Stimulated activated CD4-positive, alpha-beta T cell treated with anti-CD3 and anti-CD28 coated beads, Interleukin-4, amount 100 ng/mL, for 4 hours (primary cell): ENCODE data around the gene ANKH.
A peak's percentile ranks its signal among the peaks of the same experiment; 100 is the strongest.
"Not testable (repeated sequence)": the region's sequence is repeated elsewhere in the genome, so short reads cannot be mapped to it uniquely, and the experiment has no call there.

Experiments
- DNase-seq, 2 experiments: peaks; one replicate each; pipeline ENCODE4 v3.0.0-alpha.2; 2020

ANKH gene

GRCh38 chr5:14824499-14824898 is 47.1 kb downstream of the ANKH start:
- DNase-seq = no peak

GRCh38 chr5:14821100-14821845 is 50.3 kb downstream of the ANKH start:
- no peak for DNase-seq

DNA sequence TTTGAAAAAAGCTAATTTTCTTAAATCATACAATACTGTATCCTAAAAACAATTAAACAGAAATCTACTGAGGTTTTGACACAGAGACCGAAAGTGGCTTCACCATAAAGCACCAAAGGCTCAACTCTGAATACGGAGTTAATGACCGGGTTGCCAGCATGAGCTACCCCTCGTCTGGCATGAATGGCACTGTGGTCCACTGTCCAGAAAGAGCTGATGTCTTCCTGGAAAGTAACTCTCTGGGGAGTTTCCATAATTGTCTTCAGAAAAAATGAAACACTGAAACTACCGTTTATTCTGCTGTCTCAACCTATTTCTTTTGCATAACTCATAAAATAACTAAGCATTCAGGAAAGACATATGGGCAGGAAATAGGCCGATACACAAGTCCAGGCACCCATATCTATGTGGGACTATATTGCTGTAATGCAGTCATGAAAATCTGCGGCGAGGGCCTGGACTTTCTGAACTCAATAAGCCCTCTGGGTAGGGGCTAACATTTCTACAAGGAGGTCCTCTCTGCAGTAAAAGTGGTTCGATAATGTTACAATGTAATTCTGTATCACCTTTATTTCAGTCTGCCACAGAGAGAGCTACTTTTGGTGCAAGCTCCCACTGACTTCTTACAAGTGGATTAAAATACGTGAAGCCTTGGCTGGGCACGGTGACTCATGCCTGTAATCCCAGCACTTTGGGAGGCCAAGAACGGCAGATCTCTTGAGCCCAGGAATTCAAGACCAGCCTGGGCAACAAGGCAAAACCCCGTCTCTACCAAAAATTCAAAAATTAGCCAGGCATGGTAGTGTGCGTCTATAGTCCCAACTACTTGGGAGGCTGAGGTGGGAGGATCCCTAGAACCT is 52.4 kb downstream of the ANKH start:
- no peak for DNase-seq

DNA sequence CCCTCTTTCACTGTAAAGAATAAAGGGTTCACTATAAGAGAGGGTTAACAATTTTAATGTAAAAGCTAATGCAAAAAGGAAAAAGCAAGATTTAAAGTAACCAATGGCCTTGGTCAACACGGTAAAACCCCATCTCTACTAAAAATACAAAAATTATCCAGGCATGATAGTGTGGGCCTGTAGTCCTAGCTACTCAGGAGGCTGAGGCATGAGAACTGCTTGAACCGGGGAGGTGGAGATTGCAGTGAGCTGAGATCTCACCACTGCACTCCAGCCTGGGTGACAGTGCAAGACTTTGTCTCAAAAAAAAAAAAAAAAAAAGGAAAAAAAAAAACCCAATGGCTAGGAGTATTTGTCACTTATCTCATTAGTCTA is 53.8 kb downstream of the ANKH start:
- not testable (repeated sequence) for DNase-seq

- no peak for DNase-seq
Measured at GRCh38 chr5:14816999-14817761, 54.4 kb downstream of the ANKH start.

DNA sequence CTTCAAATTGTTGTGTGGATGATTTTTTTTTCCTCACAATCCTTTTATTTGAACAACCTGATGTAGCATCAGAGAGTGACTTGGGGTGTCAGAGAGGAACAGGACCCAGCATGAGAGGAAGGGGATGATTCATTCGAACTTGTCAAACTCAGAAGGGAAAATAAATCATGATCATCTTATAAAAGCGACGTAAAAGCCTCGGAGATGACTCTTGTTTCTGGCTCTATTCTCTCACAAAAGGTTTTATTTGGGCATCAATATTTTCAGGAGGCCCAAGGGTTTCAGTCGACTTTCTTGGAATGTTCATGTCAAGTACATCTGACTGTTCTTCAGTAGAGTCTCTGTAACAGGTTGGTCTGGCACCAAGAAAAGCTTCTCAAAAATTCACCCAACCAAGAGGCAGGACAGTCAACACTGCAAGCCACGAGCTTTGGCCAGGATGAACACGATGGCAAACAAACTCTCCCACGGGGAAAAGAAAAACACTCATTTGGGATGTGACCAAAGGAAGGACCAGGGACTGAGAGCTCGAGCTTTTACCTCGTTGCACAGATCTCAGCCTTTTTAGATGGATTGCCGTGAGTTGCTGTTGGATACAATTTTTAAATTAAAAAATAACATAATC is 55.1 kb downstream of the ANKH start:
- DNase-seq = no peak

GRCh38 chr5:14813747-14814146 is 57.8 kb downstream of the ANKH start:
- no peak for DNase-seq

GRCh38 chr5:14812166-14812565 is 59.4 kb downstream of the ANKH start:
- no peak for DNase-seq

- DNase-seq = no peak
Measured at GRCh38 chr5:14810928-14811572, 60.5 kb downstream of the ANKH start.

- no peak for DNase-seq
Measured at GRCh38 chr5:14810282-14810681, 61.3 kb downstream of the ANKH start.

- DNase-seq = peak; percentile 57 to 69
Measured at GRCh38 chr5:14809369-14810155, 62.0 kb downstream of the ANKH start.

DNA sequence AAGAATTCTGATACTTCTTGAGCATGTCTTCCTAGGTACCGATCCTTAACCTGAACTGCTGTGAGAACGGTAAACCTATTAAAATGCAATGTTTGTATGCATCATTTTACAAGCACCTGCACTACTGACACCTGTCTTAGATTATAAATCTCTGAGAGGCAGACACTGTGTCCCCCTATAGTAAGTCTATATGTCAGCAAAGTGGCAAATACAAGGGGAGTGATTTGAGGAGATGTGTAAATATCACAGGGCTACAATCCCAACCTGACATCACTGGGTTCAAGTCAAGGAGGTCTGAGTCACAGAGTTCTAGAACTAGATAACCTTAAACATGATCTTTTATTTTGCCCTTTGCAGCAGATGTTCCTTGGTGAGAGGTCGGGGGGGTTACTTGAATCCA is 64.1 kb downstream of the ANKH start:
- no peak for DNase-seq

GRCh38 chr5:14806456-14806855 is 65.1 kb downstream of the ANKH start:
- DNase-seq = no peak

GRCh38 chr5:14802541-14802940 is 69.0 kb downstream of the ANKH start:
- no peak for DNase-seq

- no peak for DNase-seq
Measured at GRCh38 chr5:14801792-14802191, 69.8 kb downstream of the ANKH start.

GRCh38 chr5:14797385-14797784 is 74.2 kb downstream of the ANKH start:
- DNase-seq = not testable (repeated sequence)

DNA sequence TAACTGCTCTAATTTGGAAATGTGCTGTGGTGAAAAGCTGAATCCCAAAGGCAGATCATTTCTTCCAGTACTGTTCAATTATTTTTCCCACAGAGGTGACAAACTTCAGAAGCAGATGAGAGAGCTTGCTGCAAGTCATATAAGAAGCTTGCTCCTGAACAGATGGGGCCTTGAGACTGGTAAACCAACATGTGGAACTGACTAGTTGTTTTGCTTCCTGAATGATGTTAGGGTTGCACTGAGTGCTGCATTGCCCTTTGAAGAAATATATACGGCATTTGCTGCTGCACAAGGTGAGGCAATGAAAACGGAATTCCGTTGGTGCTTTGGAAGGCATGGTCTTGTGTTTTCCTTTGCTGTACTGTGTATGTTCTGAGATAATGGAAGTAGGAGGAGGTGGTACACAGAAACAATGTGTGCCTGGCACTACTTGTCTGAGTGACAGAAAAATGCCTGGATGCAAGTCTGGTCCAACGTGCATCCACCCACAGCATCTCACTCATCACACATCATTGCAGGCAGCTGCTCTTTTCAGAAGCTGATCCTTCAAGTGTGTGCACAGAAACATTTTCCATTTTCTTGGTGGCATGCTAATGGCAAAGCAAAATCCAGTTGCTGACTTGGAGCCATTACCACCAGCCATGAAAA is 76.9 kb downstream of the ANKH start:
- DNase-seq = no peak

- DNase-seq = no peak
Measured at GRCh38 chr5:14793851-14794250, 77.7 kb downstream of the ANKH start.

GRCh38 chr5:14790911-14791310 is 80.7 kb downstream of the ANKH start:
- no peak for DNase-seq

- DNase-seq = no peak
Measured at GRCh38 chr5:14790220-14790619, 81.4 kb downstream of the ANKH start.
